ENCODE data around the gene HNF4A.

GRCh38 chr20:44428174-44429016 lies 72.9 kb downstream of the HNF4A start:
- TF ChIP-seq CTCF (IDR thresholded peaks at IDR 0.05) (no peak), ZFX (IDR thresholded peaks at IDR 0.05; ENCODE audit: borderline replicate concordance) (no peak)

Data from 22Rv1 (cell line).